WTC11 (cell line): ENCODE measurements around the gene MAST4. TPM values are rescaled to one million over a fixed set of nuclear protein-coding genes. Genes with fewer than 3 reads are reported as not detected.

Experiments used
- ATAC-seq: fragments of 200-7000 bp; cut with Tn5 transposase; 2 replicates; pipeline ENCODE4 v1.10.0; 2021; ENCODE audit warnings: mild to moderate bottlenecking, moderate library complexity
- CTCF ChIA-PET: fragments of 300-600 bp; sonication (Branson Sonifier 250); formaldehyde crosslinking; loops from one replicate; lab custom pipeline; 2021; ENCODE audit warnings: antibody characterized with exemption; lab: Charles Lee
- POLR2A ChIA-PET: fragments of 350-600 bp; sonication (Branson Sonifier 250); formaldehyde crosslinking; loops from one replicate; lab custom pipeline; 2021; ENCODE audit warnings: antibody characterized with exemption; lab: Charles Lee
- DNase-seq: peaks from one replicate; pipeline ENCODE4 v3.0.0; 2021; ENCODE audit warnings: low spot score
- H3K27ac Mint-ChIP-seq: 2 replicates; pipeline ENCODE4 v1.8.0; 2021; ENCODE audit warnings: mixed read lengths
- H3K27me3 Mint-ChIP-seq: 2 replicates; pipeline ENCODE4 v1.8.0; 2021; ENCODE audit warnings: low read depth, mild to moderate bottlenecking, moderate library complexity, mixed read lengths
- H3K36me3 Mint-ChIP-seq: 2 replicates; pipeline ENCODE4 v1.8.0; 2021; ENCODE audit warnings: mixed read lengths
- H3K4me1 Mint-ChIP-seq: 2 replicates; pipeline ENCODE4 v1.8.0; 2022; ENCODE audit warnings: mixed read lengths
- H3K4me3 Mint-ChIP-seq: 2 replicates; pipeline ENCODE4 v1.8.0; 2021; ENCODE audit warnings: mild to moderate bottlenecking, moderate library complexity, mixed read lengths
- H3K9me3 Mint-ChIP-seq: 2 replicates; pipeline ENCODE4 v1.8.0; 2021; ENCODE audit warnings: mixed read lengths
- AR ChIP-seq: fragments of 250-450 bp; sonication (Bioruptor Pico); IDR thresholded peaks from 2 replicates; pipeline ENCODE4 v1.9.0; 2021; ENCODE audit warnings: mild to moderate bottlenecking
- ARID4B ChIP-seq: sonication (generic); formaldehyde crosslinking; IDR thresholded peaks from 2 replicates; pipeline ENCODE4 v1.8.0; 2023; ENCODE audit warnings: missing genetic modification reagents, mild to moderate bottlenecking, borderline replicate concordance
- ATF3 ChIP-seq: sonication (generic); formaldehyde crosslinking; conservative IDR thresholded peaks from 2 replicates; pipeline ENCODE4 v1.8.1; 2022; ENCODE audit warnings: mild to moderate bottlenecking, missing genetic modification reagents
- CTCF ChIP-seq: fragments of 200-600 bp; IDR thresholded peaks from 2 replicates; pipeline ENCODE4 v1.8.0; 2022; ENCODE audit warnings: antibody characterized with exemption
- EMX1 ChIP-seq: fragments of 250-450 bp; sonication (Bioruptor Pico); IDR thresholded peaks from 2 replicates; pipeline ENCODE4 v1.8.0; 2021; ENCODE audit warnings: mild to moderate bottlenecking
- ESRRA ChIP-seq: sonication (generic); formaldehyde crosslinking; IDR thresholded peaks from 2 replicates; pipeline ENCODE4 v1.8.1; 2022; ENCODE audit warnings: mild to moderate bottlenecking, missing genetic modification reagents, borderline replicate concordance
- ETV6 ChIP-seq: sonication (generic); formaldehyde crosslinking; IDR thresholded peaks from 2 replicates; pipeline ENCODE4 v1.8.1; 2022; ENCODE audit warnings: mild to moderate bottlenecking, missing genetic modification reagents
- FOXP1 ChIP-seq: sonication (generic); formaldehyde crosslinking; IDR thresholded peaks from 2 replicates; pipeline ENCODE4 v1.8.0; 2022; ENCODE audit warnings: missing genetic modification reagents, mild to moderate bottlenecking, moderate library complexity, borderline replicate concordance
- HMGA2 ChIP-seq: fragments of 250-450 bp; sonication (Bioruptor Pico); IDR thresholded peaks from 2 replicates; pipeline ENCODE4 v1.4.0; 2021; ENCODE audit warnings: mild to moderate bottlenecking, moderate library complexity
- JAZF1 ChIP-seq: fragments of 250-450 bp; sonication (Bioruptor Pico); IDR thresholded peaks from 2 replicates; pipeline ENCODE4 v1.9.0; 2021; ENCODE audit warnings: moderate library complexity, mild to moderate bottlenecking, inconsistent platforms
- OVOL2 ChIP-seq: fragments of 250-450 bp; sonication (Bioruptor Pico); IDR thresholded peaks from 2 replicates; pipeline ENCODE4 v1.9.0; 2021; ENCODE audit warnings: mild to moderate bottlenecking, borderline replicate concordance
- PREB ChIP-seq: sonication (generic); formaldehyde crosslinking; IDR thresholded peaks from 2 replicates; pipeline ENCODE4 v1.8.1; 2022; ENCODE audit warnings: mild to moderate bottlenecking, missing genetic modification reagents, moderate library complexity, borderline replicate concordance
- RORB ChIP-seq: fragments of 250-450 bp; sonication (Bioruptor Pico); IDR thresholded peaks from 2 replicates; pipeline ENCODE4 v1.9.0; 2021; ENCODE audit warnings: mild to moderate bottlenecking
- TCF7 ChIP-seq: sonication (generic); formaldehyde crosslinking; IDR thresholded peaks from 2 replicates; pipeline ENCODE4 v1.8.0; 2022; ENCODE audit warnings: mild to moderate bottlenecking, low read depth, missing genetic modification reagents, moderate library complexity
- TEAD1 ChIP-seq: sonication (generic); formaldehyde crosslinking; IDR thresholded peaks from 2 replicates; pipeline ENCODE4 v1.8.0; 2022; ENCODE audit warnings: mild to moderate bottlenecking, missing genetic modification reagents
- TP53 ChIP-seq: sonication (generic); formaldehyde crosslinking; IDR thresholded peaks from 2 replicates; pipeline ENCODE4 v1.8.1; 2023; ENCODE audit warnings: mild to moderate bottlenecking, missing genetic modification reagents
- USF2 ChIP-seq: sonication (generic); formaldehyde crosslinking; IDR thresholded peaks from 2 replicates; pipeline ENCODE4 v1.8.1; 2023; ENCODE audit warnings: mild to moderate bottlenecking, missing genetic modification reagents, moderate library complexity
- ZMAT4 ChIP-seq: fragments of 250-450 bp; sonication (Bioruptor Pico); IDR thresholded peaks from 2 replicates; pipeline ENCODE4 v1.9.0; 2021; ENCODE audit warnings: mild to moderate bottlenecking
- ZNF281 ChIP-seq: sonication (generic); formaldehyde crosslinking; IDR thresholded peaks from 2 replicates; pipeline ENCODE4 v1.8.0; 2023; ENCODE audit warnings: mild to moderate bottlenecking, missing genetic modification reagents
- total RNA-seq: library from RNA; stranded (reverse); gene quantifications from 3 replicates; pipeline ENCODE4 v1.2.3, GENCODE V29; 2021

Gene MAST4
- total RNA-seq, 1 experiment from 2014 or later = 8.0 TPM

- TF ChIP-seq ARID4B (CRISPR knock-in tag) (no peak), EMX1 (CRISPR knock-in tag) (no peak), AR (CRISPR knock-in tag) (no peak), TP53 (no peak), RORB (CRISPR knock-in tag) (no peak), ESRRA (CRISPR knock-in tag) (no peak), JAZF1 (CRISPR knock-in tag) (no peak), CTCF (no peak)
These were observed 290.7 kb downstream of the MAST4 start (continued) for GRCh38 chr5:66886941-66887340.

GRCh38 chr5:66888613-66889012 is 292.4 kb downstream of the MAST4 start:
- DNase-seq (no peak), ATAC-seq (no peak)
- POLR2A ChIA-PET = interaction anchor here (0.6 kb wide), 1 partner anchor 656 kb away, joined by 4 read pairs; no protein-coding TSS in a partner anchor
- TF ChIP-seq OVOL2 (CRISPR knock-in tag) (no peak), TCF7 (CRISPR knock-in tag) (no peak), HMGA2 (CRISPR knock-in tag) (no peak), TP53 (no peak), ZMAT4 (CRISPR knock-in tag) (no peak), USF2 (no peak)
- no peaks in the 10 kb centered on the region for H3K36me3 Mint-ChIP-seq
- H3K27me3 Mint-ChIP-seq = no peaks in the 10 kb centered on the region
- H3K27ac Mint-ChIP-seq = no peak overlapping the region
- peaks cover 20% of the 10 kb centered on the region for H3K4me1 Mint-ChIP-seq
- CTCF ChIA-PET = no interaction called here
- no peaks in the 10 kb centered on the region for H3K9me3 Mint-ChIP-seq
- no peak overlapping the region for H3K4me3 Mint-ChIP-seq

- POLR2A ChIA-PET = interaction anchor here (0.6 kb wide), 1 partner anchor 656 kb away, joined by 4 read pairs; no protein-coding TSS in a partner anchor
- ATAC-seq = no peak
- H3K27me3 Mint-ChIP-seq = no peaks in the 10 kb centered on the region
- CTCF ChIA-PET = no interaction called here
- no peak overlapping the region for H3K4me3 Mint-ChIP-seq
- H3K27ac Mint-ChIP-seq = no peak overlapping the region
- H3K4me1 Mint-ChIP-seq = peaks cover 20% of the 10 kb centered on the region
- no peak for DNase-seq
- H3K36me3 Mint-ChIP-seq = no peaks in the 10 kb centered on the region
- no peaks in the 10 kb centered on the region for H3K9me3 Mint-ChIP-seq
- TF ChIP-seq PREB (CRISPR knock-in tag) = no peak
- TF ChIP-seq RORB (CRISPR knock-in tag) = no peak
- TF ChIP-seq TCF7 (CRISPR knock-in tag) = no peak
- TF ChIP-seq ATF3 (CRISPR knock-in tag) = no peak
- TF ChIP-seq ETV6 = no peak
- no peak for TF ChIP-seq TEAD1 (CRISPR knock-in tag)
- no peak for TF ChIP-seq FOXP1 (CRISPR knock-in tag)
- TF ChIP-seq OVOL2 (CRISPR knock-in tag) = no peak
- TF ChIP-seq ZNF281 (CRISPR knock-in tag) = no peak
These were observed 292.9 kb downstream of the MAST4 start for GRCh38 chr5:66889056-66889455.
